Raji (cell line): Measurements from ENCODE around the gene LRRC7.

ENCODE experiments used
- POLR2A ChIP-seq: IDR thresholded peaks from 2 replicates; pipeline ENCODE4 v1.6.1; 2011; ENCODE audit warnings: low read depth, low read length, control low read depth; ENCODE audit not compliant: insufficient read depth

The LRRC7 gene

DNA sequence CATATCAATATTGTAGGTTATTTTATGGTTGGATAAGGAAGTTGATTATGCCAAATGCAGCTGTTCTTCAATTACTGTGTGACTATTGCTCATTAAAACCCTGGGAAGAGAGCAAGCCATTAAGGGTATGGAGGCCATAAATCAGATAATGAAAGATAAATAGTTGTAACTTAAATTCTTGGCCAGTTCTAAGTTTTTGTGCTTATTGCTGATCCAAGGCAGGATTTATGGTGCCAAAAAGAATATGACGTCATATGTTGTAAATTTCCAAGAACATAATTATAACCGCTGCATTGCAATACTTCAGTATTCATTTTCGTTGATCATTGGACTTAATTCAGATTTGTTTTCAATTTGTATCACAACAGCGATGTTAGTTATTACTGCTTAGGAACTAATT, 426.1 kb downstream of the LRRC7 start:
- no peak for TF ChIP-seq POLR2A

DNA sequence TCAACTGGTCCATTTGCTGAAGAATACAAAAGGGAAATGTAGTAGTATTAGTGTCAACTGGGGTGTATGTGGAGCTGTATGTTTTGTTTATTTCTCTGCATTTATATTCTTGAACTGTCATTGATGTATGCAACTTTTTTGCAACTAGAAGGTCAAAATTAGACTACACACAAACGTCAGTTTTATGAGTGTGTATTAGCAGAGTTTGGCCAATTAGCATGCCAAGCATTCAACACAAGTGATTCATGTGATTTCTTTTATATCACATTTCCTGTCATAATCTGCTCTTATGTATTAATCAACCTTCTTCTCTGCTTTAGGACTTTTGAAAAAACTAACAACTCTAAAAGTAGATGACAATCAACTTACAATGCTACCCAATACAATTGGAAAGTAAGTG, 426.5 kb downstream of the LRRC7 start:
- no peak for TF ChIP-seq POLR2A

DNA sequence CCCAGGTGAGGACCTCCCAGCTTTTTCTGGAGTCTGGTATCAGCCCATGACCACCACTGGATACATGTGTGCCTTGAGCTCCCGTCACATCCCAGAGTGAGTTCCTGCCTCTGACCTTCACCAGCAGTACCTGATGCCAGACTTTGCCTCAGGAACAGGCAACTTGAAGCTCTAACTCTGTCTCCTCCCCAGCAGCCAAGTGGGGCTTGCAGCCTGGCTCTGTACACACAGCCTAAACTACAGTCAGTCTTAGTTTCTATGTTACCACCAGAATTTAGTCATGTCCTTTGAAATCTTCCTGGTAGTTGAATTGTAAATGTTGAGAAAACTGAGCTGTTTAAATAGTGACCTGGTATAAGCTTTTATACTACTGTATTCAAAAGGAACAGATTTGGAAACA, 431.1 kb downstream of the LRRC7 start:
- no peak for TF ChIP-seq POLR2A

DNA sequence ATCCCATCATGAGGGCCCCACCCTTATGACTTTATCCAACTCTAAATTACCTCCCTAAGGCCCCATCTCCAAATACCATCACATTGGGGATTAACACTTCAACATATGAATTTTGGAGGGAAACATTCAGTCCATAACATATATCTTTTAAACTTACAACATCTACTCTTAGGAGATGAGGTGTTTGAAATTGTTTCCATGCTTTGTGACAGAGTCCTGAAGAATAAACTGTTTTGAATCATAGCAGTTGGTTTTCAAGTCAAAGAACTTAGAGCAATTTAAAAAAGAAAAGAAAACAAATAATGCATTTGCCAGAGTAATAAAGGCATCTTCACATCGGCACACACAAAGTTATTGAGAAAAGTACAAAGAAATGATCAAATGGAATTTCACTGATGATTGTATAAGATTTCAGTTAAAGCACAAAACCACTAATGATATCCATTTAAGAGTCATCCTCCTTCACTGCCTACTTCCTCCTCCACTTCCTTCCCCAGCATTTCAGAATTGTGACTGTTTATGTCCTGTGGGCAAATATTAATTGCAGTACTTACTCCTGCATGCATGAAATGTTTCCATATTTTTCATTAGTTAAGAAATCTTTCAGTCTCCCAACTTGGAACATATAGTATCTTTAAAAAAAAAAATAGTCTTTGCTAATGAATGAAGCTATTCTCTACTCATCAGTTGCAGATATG, 435.6 kb downstream of the LRRC7 start:
- no peak for TF ChIP-seq POLR2A

DNA sequence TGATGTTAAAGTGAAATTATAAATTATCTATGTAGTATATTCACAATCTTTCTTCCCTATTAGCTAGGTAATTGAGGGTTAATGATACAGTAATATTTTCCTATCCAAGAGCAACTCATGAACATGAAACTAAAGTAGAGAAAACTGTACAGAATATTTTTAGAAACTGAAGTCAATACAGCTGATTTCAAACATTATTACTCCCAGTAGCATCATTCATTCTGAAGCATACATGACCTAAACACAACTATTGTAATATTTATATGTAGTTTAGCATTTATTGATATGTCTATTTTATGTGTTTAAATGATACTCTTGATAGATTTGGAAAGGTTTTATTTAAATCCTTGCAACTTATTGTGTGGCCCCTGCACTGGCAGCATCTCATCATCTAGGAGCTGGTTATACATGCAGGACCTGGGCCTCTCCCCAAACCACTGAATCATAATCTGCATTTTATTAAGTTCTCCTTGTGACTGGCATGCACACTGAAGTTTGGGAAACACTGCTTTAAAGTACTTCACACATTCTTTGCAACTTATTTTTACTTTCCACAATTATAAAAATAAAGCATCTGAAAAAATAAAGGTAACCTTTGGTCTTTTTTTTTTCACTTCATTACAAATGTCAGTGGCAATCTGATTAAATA, 437.8 kb downstream of the LRRC7 start:
- no peak for TF ChIP-seq POLR2A

DNA sequence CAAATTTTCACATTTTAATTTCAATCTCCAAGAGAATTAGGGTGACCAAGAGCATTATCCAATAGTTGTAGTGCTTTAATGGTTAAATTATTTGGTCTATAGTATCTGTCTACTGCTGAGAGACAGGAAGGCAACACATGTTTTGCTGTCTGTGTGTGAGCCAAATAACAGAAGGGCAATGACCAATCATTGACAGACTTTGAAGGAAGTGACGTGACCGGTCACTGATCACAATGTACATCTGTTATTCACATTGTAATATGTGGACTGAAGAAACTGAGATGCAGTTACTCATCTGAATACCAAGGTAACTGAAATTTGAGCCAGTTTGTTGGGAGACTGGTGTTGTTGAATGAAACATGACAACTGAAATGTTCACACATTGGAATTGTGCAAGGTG, 440.9 kb downstream of the LRRC7 start:
- TF ChIP-seq POLR2A, result no peak

DNA sequence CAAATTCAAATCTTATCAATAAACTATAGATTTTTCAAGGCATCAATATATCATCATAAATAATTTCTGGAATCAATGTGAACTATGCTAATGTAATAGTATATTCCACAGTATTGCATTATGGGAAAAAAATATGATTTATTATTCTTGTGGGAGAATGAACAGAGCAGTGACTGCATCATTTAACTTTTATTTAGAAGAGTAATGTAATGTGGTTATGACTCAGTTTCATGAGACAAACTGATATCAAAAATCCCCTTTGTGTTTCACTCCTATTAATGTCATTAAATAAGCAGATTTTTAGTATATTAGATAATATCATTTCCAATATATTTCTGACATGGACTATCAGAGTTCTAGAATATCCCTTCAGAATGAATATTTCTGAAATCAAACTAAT, 450.0 kb downstream of the LRRC7 start:
- TF ChIP-seq POLR2A, result no peak

DNA sequence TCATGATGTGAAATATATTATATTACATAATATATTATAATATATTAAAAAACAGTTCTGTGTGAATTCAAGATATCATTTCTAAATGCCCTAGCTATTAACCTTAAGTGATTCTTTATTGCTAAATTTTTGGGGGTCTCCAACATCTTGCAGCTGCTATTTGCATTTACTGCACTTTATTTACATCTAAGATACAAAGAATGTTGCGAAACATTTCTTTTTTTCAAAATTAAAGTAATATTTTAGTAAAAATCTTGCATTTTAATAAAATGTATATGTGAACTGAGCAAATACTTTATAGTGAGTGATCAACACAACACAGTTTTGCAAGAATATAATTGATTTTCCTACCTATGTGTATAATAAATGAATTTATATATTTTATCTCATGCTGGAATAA, 456.6 kb downstream of the LRRC7 start:
- no peak for TF ChIP-seq POLR2A

DNA sequence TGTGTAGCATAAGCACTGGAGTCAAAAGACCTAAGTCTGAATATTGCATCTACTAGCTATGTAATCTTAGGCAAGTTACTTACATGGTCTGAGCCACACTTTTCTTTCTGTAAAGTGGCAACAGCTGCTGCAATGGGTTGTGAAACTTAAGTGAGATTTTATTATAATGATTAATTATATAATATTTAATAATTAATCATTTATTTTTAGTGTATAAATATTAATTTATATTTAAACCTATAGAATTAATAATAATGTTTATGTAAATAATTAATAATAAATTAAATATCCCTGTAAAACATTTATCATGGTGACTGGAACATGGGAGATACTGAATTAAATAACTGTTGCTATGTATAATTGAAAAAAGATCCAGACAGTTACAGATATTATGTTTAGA, 457.3 kb downstream of the LRRC7 start:
- no peak for TF ChIP-seq POLR2A

DNA sequence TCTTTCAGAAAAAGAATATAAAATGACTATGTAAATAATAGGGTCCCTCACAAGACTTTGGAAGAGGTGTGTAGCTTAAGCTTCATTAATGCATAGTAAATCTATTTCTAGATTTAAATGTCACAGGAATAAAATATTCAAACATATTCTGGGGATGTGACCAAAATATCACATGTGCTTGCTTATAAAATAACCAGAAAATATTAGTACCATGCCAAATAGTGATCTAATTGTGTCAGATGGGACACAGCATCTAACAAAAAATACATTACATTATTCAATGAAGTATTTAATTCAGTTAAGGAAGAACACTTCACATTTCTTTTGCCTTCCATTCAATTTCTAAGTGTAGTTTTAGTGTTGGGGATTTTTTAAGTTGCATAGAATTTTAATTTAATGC, 458.1 kb downstream of the LRRC7 start:
- TF ChIP-seq POLR2A, result no peak

DNA sequence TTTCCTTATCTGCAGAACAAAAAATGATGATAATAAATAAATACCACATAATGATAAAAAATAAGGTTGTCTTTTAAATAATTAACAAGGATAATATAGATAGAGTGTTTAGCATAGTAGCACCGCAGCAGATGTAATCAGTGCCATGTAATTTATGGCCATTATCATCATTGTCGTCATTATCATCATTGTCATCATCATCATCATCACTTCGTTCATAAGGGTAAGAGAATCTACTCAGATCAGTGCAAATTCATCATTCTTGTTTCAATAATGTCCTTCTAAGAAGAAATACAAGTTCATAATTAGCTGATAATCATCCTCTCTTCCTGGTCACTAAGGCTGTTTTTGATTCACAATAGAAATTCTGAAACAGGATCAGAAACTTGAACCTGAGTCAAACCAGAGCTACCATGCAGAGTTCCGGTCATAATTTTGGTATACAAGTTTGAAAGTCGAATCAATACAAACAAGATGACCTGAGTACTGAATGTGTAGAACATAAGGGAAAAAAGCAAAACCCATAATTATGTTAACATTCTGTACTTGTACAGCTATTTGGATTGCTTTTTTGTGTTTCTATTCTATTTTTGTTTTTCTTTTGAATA, 465.6 kb downstream of the LRRC7 start:
- TF ChIP-seq POLR2A, result no peak

DNA sequence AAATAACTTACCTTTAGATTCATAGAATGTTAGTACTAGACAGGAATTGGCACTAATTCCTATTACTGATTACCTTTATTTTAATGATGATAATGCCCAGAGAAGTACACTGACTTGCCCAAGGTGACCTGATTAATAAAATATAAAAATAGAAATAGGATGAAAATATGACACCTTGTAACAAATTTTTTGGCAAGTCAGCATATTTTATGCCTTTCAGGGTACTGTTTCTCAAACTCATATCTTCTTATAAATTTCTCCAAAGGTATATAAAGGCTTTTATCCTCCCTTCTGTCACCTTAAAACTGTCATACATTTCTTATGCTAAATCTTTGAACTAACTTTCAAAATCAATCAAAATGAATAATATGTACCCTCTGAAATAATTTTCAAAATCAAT, 466.2 kb downstream of the LRRC7 start:
- TF ChIP-seq POLR2A, result no peak

DNA sequence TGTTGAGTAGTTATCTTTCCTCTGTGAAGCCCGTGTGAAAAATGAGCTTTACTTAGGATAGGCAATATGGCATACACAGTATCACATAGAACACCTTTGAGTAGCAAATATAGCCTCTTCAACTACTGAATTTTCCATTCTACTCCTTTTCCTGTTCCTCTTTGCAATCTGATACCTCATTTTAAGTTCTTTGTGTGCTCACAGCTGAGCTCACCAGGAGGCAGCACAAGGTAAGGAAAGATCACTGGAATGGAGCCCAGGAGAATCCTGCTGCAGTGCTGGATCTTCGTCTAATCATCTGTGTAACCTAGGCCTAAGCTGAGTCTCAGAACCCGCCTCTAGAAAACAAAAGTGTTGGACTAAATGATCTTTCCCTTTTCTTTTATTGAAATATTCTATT, 466.7 kb downstream of the LRRC7 start:
- TF ChIP-seq POLR2A, result no peak

DNA sequence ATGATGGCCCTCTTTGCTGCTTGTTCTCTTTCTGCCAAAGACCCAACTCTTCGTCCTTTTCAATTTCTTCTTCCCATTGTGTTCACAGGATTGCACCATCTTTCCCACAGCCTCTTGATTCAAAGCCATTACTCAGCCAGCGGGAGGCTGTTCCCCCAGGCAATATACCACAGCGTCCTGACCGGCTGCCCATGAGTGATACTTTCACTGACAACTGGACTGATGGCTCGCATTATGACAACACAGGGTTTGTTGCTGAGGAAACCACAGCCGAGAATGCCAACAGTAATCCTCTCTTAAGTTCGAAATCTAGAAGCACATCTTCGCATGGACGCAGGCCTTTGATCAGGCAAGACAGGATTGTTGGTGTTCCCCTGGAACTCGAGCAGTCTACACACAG, 470.3 kb downstream of the LRRC7 start:
- no peak for TF ChIP-seq POLR2A

DNA sequence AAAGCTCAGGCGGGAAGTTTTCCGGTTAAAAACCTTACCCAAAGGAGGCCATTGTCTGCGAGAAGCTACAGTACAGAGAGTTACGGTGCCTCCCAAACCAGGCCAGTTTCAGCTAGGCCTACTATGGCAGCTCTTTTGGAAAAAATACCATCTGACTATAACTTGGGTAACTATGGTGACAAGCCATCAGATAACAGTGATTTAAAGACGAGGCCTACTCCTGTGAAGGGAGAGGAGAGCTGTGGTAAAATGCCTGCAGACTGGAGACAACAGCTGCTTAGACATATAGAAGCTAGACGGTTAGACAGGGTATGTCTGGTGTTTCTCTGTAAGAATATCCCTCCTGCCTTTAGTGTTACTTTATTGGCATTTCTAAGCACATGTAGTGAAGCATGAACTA, 471.8 kb downstream of the LRRC7 start:
- no peak for TF ChIP-seq POLR2A

DNA sequence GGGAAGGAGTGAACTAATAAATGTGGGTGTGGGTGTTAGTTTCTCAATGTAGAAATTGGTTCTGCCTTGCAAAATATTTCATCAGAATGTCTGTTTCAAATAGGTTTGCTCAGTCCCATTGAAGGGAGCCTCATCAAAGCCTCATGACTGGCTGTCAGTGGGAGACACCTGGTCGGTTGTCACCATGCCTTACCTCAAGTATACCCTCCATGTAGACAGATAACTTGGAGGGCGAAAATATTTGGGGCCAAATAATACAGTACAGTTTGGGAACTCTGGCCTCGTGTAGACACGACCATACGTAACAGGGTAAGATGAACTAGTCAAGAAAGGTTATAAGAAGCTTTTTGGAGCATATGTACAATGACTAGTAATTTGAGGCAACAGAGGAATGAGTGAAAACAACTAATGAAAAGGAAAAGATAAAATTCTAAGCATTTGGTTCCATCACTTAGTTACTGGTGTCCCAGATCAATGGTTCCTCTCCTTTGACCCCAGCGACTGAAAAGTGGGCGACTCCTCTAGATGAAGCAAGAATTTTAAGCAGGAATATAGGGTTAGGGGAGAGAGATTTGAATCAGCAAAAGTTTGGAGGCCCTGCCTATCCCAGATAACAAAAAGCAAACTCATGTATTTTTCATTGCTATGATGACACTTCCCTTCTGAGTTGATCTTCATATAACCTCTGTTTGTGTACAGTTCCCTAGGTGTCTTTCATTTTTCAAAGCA, 473.8 kb downstream of the LRRC7 start:
- TF ChIP-seq POLR2A, result no peak
